ENCODE measurements around the gene USP6NL. TPM values are rescaled to one million over a fixed set of nuclear protein-coding genes. Genes with fewer than 3 reads are reported as not detected.

USP6NL gene
- 10 to 100 TPM; 26.8 to 28.3 TPM for polyA plus RNA-seq

DNA sequence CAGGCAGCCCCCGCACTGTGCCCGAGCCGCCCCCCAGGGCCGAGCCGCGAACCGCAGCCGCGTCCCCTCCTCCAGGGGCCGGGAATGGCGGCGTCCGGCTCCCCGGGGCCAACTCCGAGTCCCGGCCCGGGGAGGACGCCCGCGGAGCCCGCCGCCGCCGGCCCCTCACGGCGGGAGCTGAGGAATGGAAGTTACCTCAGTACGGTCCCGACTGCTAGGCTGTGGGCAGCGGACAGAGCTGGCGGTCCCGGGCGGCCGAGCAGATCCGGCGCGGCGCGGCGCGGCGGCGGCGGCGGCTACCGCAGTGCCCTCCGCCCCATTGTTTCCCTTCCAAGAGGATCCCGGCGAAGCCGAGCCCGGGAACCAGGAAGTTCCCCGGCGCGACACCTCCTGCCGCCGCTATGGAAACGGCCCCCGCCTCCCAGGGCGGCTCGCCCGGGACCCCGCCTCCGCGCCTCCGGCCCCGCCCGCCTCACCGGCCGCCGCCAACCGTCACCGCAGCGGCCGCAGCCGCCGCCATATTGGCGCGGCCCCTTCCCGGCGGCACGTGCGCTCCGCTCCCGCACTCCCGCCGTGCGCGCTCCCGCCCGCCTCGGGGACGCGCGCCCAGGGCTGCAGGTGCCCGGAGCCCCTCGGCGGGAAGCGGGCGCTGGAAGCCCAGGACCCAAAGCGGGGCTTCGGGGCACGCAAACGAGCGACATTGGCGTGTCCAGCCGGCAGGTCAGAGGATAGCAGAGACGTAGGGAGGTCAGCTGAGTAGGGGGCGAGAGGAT, at the start of gene USP6NL:
Gene USP6NL (minus strand): TSS at position 403 of the 773 bp plus-strand sequence. CDS start 14,016 bp downstream, outside the sequence.
- no peaks in the 10 kb centered on the region for H3K9me3 ChIP-seq (ENCODE audit: control insufficient read depth in 2 of 2, insufficient read depth in 1 of 2, low read depth in 1 of 2, low read length in 1 of 2)
- H3K4me3 ChIP-seq (ENCODE audit: low read depth in 1 of 2, low read length in 2 of 2), result peak within 1 kb of the TSS; percentile 82 to 96
- WGBS, 2 donors, result 0 to 1% methylated on average over 67 to 107 of the region's 107 CpGs
- H3K27ac ChIP-seq (ENCODE audit: low read depth in 2 of 2, low read length in 1 of 2), result peak within 1 kb of the TSS; percentile 95
- H3K4me1 ChIP-seq (ENCODE audit: control insufficient read depth in 2 of 2, insufficient read depth in 2 of 2, low read length in 1 of 2), result no peaks in the 10 kb centered on the region
- H3K36me3 ChIP-seq (ENCODE audit: control insufficient read depth in 2 of 2, insufficient read depth in 2 of 2, low read length in 1 of 2), result no peaks in the 10 kb centered on the region
- no peaks in the 10 kb centered on the region for H3K27me3 ChIP-seq (ENCODE audit: control insufficient read depth in 1 of 2, insufficient read depth in 2 of 2, low read length in 2 of 2)

DNA sequence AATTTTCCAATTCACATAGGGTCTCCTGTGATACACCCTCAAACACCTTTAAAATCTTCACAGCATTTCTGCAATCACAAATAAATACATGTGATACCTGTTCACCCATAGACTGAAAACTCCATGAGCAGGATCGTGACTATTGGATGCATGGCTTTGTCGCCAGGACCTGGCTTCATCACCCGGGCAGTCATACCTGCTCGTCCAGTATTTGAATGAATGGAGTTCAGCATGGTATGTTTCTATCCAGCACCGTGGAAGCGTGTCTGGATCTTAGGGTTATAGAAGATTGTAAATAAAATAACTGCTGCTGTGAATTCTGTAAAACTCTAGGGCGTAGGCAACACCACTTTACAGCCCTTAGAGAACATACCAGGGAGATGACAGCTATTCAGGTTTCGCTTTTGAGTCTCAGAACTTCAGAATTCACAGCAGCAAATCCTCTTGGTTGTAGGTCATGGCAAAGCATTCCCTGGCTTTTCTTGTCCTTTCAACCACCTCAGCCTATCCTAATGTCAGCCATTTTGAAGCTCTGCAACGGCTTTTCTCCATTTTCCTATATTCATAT, 47.4 kb upstream of the USP6NL start:
- Histone ChIP-seq H3K4me1 (ENCODE audit: control insufficient read depth in 2 of 2, insufficient read depth in 2 of 2, low read length in 1 of 2) (no peaks in the 10 kb centered on the region), H3K27me3 (ENCODE audit: control insufficient read depth in 1 of 2, insufficient read depth in 2 of 2, low read length in 2 of 2) (no peaks in the 10 kb centered on the region), H3K4me3 (ENCODE audit: low read depth in 1 of 2, low read length in 2 of 2) (no peak overlapping the region), H3K27ac (ENCODE audit: low read depth in 2 of 2, low read length in 1 of 2) (peak overlapping the region; percentile 30 to 38), H3K9me3 (ENCODE audit: control insufficient read depth in 2 of 2, insufficient read depth in 1 of 2, low read depth in 1 of 2, low read length in 1 of 2) (peaks cover 0 to 2% of the 10 kb centered on the region in 2 donors), H3K36me3 (ENCODE audit: control insufficient read depth in 2 of 2, insufficient read depth in 2 of 2, low read length in 1 of 2) (no peaks in the 10 kb centered on the region)
- WGBS, 2 donors, result 57 to 68% methylated on average over 9 of the region's 9 CpGs

DNA sequence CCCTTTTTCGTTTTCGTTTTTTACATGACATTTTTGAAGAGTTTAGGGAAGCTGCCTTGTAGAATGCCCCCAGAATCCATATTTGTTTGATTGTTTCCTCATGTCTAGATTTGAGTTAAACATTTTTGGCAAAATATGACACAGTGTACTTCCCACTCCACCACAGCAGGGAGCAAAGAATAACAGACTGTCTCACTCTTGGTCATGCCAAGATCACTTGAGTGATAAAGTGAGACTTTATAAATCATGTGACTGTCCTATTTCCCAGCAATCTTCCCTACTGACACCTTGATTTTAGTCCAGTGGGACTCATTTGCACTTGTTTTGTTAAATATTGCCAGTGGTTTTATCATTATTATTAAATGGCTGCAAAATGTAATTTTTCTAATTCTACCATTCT, 44.4 kb upstream of the USP6NL start:
- Histone ChIP-seq H3K27me3 (ENCODE audit: control insufficient read depth in 1 of 2, insufficient read depth in 2 of 2, low read length in 2 of 2) (no peaks in the 10 kb centered on the region), H3K9me3 (ENCODE audit: control insufficient read depth in 2 of 2, insufficient read depth in 1 of 2, low read depth in 1 of 2, low read length in 1 of 2) (peaks cover 0 to 2% of the 10 kb centered on the region in 2 donors), H3K4me3 (ENCODE audit: low read depth in 1 of 2, low read length in 2 of 2) (no peak overlapping the region), H3K36me3 (ENCODE audit: control insufficient read depth in 2 of 2, insufficient read depth in 2 of 2, low read length in 1 of 2) (no peaks in the 10 kb centered on the region), H3K4me1 (ENCODE audit: control insufficient read depth in 2 of 2, insufficient read depth in 2 of 2, low read length in 1 of 2) (no peaks in the 10 kb centered on the region), H3K27ac (ENCODE audit: low read depth in 2 of 2, low read length in 1 of 2) (no peak overlapping the region)
- WGBS, 2 donors, result 67% methylated on average over 2 of the region's 2 CpGs

DNA sequence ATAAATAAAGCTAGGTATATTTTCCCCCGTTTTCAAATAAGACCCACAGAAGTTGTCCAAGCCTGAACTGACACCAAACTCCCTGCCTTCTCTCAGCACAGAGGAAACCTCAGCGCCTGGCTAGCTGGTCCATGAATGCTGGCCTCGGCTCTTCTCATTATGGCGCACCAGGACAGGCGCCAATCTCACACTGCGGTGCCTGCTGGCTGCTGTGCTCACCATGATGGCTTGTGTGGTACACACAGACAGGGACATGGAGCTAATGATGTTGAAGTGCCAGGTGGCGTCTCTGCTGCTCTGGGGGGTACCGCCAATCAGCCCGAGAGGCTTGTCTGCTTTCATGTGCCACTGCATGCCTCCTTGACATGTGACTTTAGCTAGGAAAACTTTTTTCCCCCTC, 43.2 kb upstream of the USP6NL start:
- Histone ChIP-seq H3K27ac (ENCODE audit: low read depth in 2 of 2, low read length in 1 of 2) (no peak overlapping the region), H3K4me1 (ENCODE audit: control insufficient read depth in 2 of 2, insufficient read depth in 2 of 2, low read length in 1 of 2) (no peaks in the 10 kb centered on the region), H3K27me3 (ENCODE audit: control insufficient read depth in 1 of 2, insufficient read depth in 2 of 2, low read length in 2 of 2) (no peaks in the 10 kb centered on the region), H3K4me3 (ENCODE audit: low read depth in 1 of 2, low read length in 2 of 2) (no peak overlapping the region), H3K9me3 (ENCODE audit: control insufficient read depth in 2 of 2, insufficient read depth in 1 of 2, low read depth in 1 of 2, low read length in 1 of 2) (peaks cover 0 to 2% of the 10 kb centered on the region in 2 donors), H3K36me3 (ENCODE audit: control insufficient read depth in 2 of 2, insufficient read depth in 2 of 2, low read length in 1 of 2) (no peaks in the 10 kb centered on the region)
- 92 to 93% methylated on average over 9 of the region's 9 CpGs for WGBS, 2 donors

DNA sequence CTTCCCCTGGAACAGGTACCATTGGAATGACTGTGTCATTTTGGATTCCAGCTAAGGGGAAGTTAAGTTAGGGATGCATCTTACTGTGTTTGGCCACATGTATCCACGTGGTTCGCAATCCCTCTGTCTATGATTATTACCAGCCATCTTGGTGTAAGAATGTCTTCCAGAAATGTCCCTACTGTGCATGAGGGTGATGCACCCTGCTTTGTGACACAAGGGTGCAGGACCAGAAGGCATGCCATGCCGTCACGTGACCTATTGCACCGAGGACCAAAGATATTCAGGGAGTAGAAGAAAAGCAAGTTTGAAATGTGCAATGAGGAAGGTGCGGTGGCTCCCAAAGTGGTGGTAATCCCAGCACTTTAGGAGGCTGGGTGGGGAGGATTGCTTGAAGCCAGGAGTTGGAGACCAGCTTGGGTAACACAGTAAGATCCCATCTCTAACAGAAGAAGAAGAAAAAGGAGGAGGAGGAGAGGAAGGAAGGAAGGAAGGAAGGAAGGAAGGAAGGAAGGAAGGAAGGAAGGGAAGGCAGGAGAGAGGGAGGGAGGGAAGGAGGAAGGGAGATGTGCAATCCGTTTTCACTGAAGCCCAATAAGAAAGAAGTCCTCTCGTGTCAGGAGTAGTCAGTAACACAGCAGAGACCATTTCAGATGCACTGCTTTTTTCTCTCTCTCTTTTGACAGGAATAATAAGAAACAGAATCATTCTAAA, 42.5 kb upstream of the USP6NL start:
- Histone ChIP-seq H3K27ac (ENCODE audit: low read depth in 2 of 2, low read length in 1 of 2) (no peak overlapping the region), H3K36me3 (ENCODE audit: control insufficient read depth in 2 of 2, insufficient read depth in 2 of 2, low read length in 1 of 2) (no peaks in the 10 kb centered on the region), H3K4me3 (ENCODE audit: low read depth in 1 of 2, low read length in 2 of 2) (no peak overlapping the region), H3K4me1 (ENCODE audit: control insufficient read depth in 2 of 2, insufficient read depth in 2 of 2, low read length in 1 of 2) (no peaks in the 10 kb centered on the region), H3K27me3 (ENCODE audit: control insufficient read depth in 1 of 2, insufficient read depth in 2 of 2, low read length in 2 of 2) (no peaks in the 10 kb centered on the region), H3K9me3 (ENCODE audit: control insufficient read depth in 2 of 2, insufficient read depth in 1 of 2, low read depth in 1 of 2, low read length in 1 of 2) (peaks cover 0 to 2% of the 10 kb centered on the region in 2 donors)
- 82 to 85% methylated on average over 8 of the region's 8 CpGs for WGBS, 2 donors

DNA sequence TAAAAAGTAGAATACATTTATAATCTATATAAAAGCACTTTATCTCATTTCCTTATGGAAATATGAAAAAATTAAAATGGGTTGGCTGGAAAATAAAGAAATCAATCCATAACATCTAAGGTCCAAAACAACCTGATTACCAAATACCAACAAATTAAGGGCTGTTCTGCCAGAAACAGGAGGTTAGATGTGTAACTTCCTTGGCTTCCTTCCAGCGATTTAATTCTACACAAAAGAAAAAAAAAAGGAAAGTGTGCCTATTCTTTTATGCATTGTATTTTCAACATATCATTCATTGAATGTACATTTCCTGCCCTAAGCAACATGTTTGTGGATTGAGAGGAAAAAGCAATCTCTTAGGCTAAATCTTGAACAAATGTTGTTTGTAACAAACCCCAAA, 36.2 kb upstream of the USP6NL start:
- Histone ChIP-seq H3K9me3 (ENCODE audit: control insufficient read depth in 2 of 2, insufficient read depth in 1 of 2, low read depth in 1 of 2, low read length in 1 of 2) (no peaks in the 10 kb centered on the region), H3K36me3 (ENCODE audit: control insufficient read depth in 2 of 2, insufficient read depth in 2 of 2, low read length in 1 of 2) (no peaks in the 10 kb centered on the region), H3K4me1 (ENCODE audit: control insufficient read depth in 2 of 2, insufficient read depth in 2 of 2, low read length in 1 of 2) (no peaks in the 10 kb centered on the region), H3K27ac (ENCODE audit: low read depth in 2 of 2, low read length in 1 of 2) (no peak overlapping the region), H3K4me3 (ENCODE audit: low read depth in 1 of 2, low read length in 2 of 2) (no peak overlapping the region), H3K27me3 (ENCODE audit: control insufficient read depth in 1 of 2, insufficient read depth in 2 of 2, low read length in 2 of 2) (no peaks in the 10 kb centered on the region)
- WGBS, 2 donors, result 21 to 35% methylated on average over 1 of the region's 1 CpG

DNA sequence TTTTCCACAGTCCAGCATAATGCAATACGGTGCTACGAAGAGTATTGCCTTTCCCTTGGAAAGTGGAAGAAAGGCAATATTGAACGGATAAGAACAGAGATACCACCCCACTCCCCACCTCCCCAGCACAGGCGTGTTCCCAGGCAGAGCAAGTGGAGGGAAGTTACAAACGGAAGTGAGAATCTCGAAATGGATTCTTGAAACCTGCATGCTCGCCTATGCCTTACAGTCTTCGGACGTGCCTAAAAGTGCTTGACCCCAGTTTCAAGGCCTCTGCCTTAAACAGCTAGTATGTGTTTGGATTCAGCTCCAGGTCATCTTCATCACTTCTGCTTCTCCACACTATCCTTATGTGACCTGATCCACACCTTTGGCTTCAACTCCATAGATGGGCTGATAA, 35.0 kb upstream of the USP6NL start:
- Histone ChIP-seq H3K36me3 (ENCODE audit: control insufficient read depth in 2 of 2, insufficient read depth in 2 of 2, low read length in 1 of 2) (no peaks in the 10 kb centered on the region), H3K27ac (ENCODE audit: low read depth in 2 of 2, low read length in 1 of 2) (no peak overlapping the region), H3K27me3 (ENCODE audit: control insufficient read depth in 1 of 2, insufficient read depth in 2 of 2, low read length in 2 of 2) (no peaks in the 10 kb centered on the region), H3K9me3 (ENCODE audit: control insufficient read depth in 2 of 2, insufficient read depth in 1 of 2, low read depth in 1 of 2, low read length in 1 of 2) (peaks cover 0 to 3% of the 10 kb centered on the region in 2 donors), H3K4me1 (ENCODE audit: control insufficient read depth in 2 of 2, insufficient read depth in 2 of 2, low read length in 1 of 2) (no peaks in the 10 kb centered on the region), H3K4me3 (ENCODE audit: low read depth in 1 of 2, low read length in 2 of 2) (no peak overlapping the region)
- WGBS, 2 donors, result 86% methylated on average over 9 of the region's 9 CpGs

DNA sequence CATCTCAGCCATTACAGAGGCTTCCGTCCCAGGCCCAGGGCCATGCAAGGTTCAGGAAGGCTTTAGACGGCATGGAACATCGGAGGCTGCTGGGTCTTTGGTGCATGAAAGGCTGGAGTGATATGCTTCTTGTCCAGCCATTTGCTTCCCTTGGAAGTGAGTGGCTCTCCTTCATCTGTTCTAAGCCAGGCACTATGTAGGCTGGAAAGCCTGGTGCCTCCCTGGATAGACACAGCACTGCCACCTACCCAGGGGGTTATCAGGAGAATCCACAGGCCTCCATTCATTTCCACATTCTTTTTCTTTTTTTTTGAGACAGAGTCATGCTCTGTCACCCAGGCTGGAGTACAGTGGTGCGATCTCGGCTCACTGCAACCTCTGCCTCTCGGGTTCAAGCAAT, 31.6 kb upstream of the USP6NL start:
- Histone ChIP-seq H3K4me3 (ENCODE audit: low read depth in 1 of 2, low read length in 2 of 2) (no peak overlapping the region), H3K36me3 (ENCODE audit: control insufficient read depth in 2 of 2, insufficient read depth in 2 of 2, low read length in 1 of 2) (no peaks in the 10 kb centered on the region), H3K4me1 (ENCODE audit: control insufficient read depth in 2 of 2, insufficient read depth in 2 of 2, low read length in 1 of 2) (no peaks in the 10 kb centered on the region), H3K27ac (ENCODE audit: low read depth in 2 of 2, low read length in 1 of 2) (no peak overlapping the region), H3K27me3 (ENCODE audit: control insufficient read depth in 1 of 2, insufficient read depth in 2 of 2, low read length in 2 of 2) (no peaks in the 10 kb centered on the region), H3K9me3 (ENCODE audit: control insufficient read depth in 2 of 2, insufficient read depth in 1 of 2, low read depth in 1 of 2, low read length in 1 of 2) (peaks cover 0 to 3% of the 10 kb centered on the region in 2 donors)
- 91 to 94% methylated on average over 6 of the region's 6 CpGs for WGBS, 2 donors

DNA sequence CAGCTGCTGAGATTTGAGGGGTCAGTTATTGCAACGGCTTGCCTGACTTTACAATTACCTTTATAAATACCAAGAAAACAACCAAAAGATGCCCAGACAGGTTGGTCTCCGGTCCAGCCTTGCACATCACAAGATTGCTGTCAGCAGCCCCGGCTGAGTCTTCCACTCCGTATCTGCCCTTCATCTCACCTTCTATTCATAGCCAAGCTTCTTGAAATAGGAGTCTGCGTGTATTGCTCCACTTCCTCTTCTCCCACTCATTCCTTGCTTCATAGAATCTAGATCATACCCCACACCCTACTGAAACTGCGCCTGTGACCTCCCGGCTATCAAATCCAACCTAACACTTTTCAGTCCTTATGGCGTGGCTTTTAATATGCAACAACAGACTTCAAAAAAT, 31.1 kb upstream of the USP6NL start:
- Histone ChIP-seq H3K9me3 (ENCODE audit: control insufficient read depth in 2 of 2, insufficient read depth in 1 of 2, low read depth in 1 of 2, low read length in 1 of 2) (peaks cover 0 to 3% of the 10 kb centered on the region in 2 donors), H3K27ac (ENCODE audit: low read depth in 2 of 2, low read length in 1 of 2) (no peak overlapping the region), H3K27me3 (ENCODE audit: control insufficient read depth in 1 of 2, insufficient read depth in 2 of 2, low read length in 2 of 2) (no peaks in the 10 kb centered on the region), H3K36me3 (ENCODE audit: control insufficient read depth in 2 of 2, insufficient read depth in 2 of 2, low read length in 1 of 2) (no peaks in the 10 kb centered on the region), H3K4me3 (ENCODE audit: low read depth in 1 of 2, low read length in 2 of 2) (no peak overlapping the region), H3K4me1 (ENCODE audit: control insufficient read depth in 2 of 2, insufficient read depth in 2 of 2, low read length in 1 of 2) (no peaks in the 10 kb centered on the region)
- WGBS, 2 donors, result 87 to 90% methylated on average over 8 of the region's 8 CpGs
